A549 (cell line): ENCODE measurements around the gene MIEF1.

Experiments
- CHD2 ChIP-seq: fragments of 150-350 bp; IDR thresholded peaks from 2 replicates; pipeline ENCODE4 v1.6.1; 2014; ENCODE audit warnings: low read length; ENCODE audit not compliant: partially characterized antibody
- EP300 ChIP-seq, 2 experiments: fragments of >200 bp; sonication (Bioruptor Twin); formaldehyde crosslinking; IDR thresholded peaks; 2 replicates in 1 of 2; 3 replicates in 1 of 2; pipeline ENCODE4 v1.6.1; 2016 to 2017
- HOXA7 ChIP-seq: fragments of 250-450 bp; sonication (Bioruptor Pico); IDR thresholded peaks from 2 replicates; pipeline ENCODE4 v1.5.0; 2020; ENCODE audit warnings: mild to moderate bottlenecking, moderate library complexity
- MAFK ChIP-seq: fragments of 450-650 bp; IDR thresholded peaks from 2 replicates; pipeline ENCODE4 v1.6.1; 2014; ENCODE audit not compliant: partially characterized antibody
- NFE2L2 ChIP-seq: fragments of 150-350 bp; conservative IDR thresholded peaks from 2 replicates; pipeline ENCODE4 v1.6.1; 2014; ENCODE audit warnings: low read length
- POLR2A ChIP-seq: IDR thresholded peaks from 2 replicates; pipeline ENCODE4 v1.6.1; 2012; ENCODE audit warnings: mild to moderate bottlenecking, low read length
- RAD21 ChIP-seq, 2 experiments: fragments of >200 bp in 1 of 2; sonication (Bioruptor Twin) in 1 of 2; formaldehyde crosslinking in 1 of 2; IDR thresholded peaks in 1 of 2; conservative IDR thresholded peaks in 1 of 2; 2 replicates in 1 of 2; 3 replicates in 1 of 2; pipeline ENCODE4 v1.6.1; 2012 to 2018; ENCODE audit warnings: inconsistent platforms in 1 of 2
- RNF2 ChIP-seq: fragments of 200-600 bp; sonication (generic); IDR thresholded peaks from 2 replicates; pipeline ENCODE4 v1.6.1; 2016; ENCODE audit warnings: low read depth, mild to moderate bottlenecking, antibody characterized with exemption, moderate library complexity, borderline replicate concordance
- ZNF302 ChIP-seq: fragments of 250-450 bp; sonication (Bioruptor Pico); IDR thresholded peaks from 2 replicates; pipeline ENCODE4 v1.9.0; 2021; ENCODE audit warnings: inconsistent platforms, mild to moderate bottlenecking, moderate library complexity
- TF ChIP-seq, protein P1 (sequence below): fragments of >200 bp; sonication (Bioruptor Twin); formaldehyde crosslinking; IDR thresholded peaks from 3 replicates; pipeline ENCODE4 v1.5.1; 2016
- TF ChIP-seq, protein P2 (sequence below): fragments of 450-650 bp; IDR thresholded peaks from 2 replicates; pipeline ENCODE4 v1.6.1; 2014; ENCODE audit warnings: antibody characterized with exemption

DNA sequence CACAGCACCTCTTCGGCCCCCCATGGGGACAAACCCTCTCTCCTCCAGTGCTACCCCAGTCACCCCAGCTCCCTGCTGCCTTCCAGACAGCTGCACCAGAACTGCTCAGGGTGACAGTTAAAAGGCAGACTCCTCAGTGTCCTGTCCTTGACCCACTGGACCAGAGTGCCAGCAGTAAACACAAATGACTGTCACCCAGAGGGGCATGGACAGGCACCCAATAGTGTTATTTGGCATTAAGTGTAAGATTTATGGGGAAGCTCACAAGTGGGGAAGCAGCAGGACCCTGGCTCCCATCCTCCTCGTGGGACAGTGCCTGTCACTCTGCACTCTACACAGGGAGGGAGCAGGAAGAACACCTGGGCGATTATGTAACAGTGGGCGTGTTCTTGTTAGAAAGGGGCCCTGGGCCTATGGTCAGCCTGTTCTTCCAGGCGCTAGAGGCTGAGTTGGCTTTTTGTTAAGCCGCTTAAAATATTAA, 25.4 kb downstream of the MIEF1 start:
- TF ChIP-seq CHD2 (no peak), POLR2A (no peak), RNF2 (no peak), RAD21 (conservative IDR thresholded peaks at IDR 0.05 in 1 of 2, IDR thresholded peaks at IDR 0.05 in 1 of 2) (no peak), EP300 (IDR thresholded peaks at IDR 0.05) (no peak), HOXA7 (CRISPR knock-in tag) (no peak), MAFK (no peak), NFE2L2 (no peak), ZNF302 (CRISPR knock-in tag) (no peak)
- TF ChIP-seq, protein P1, sequence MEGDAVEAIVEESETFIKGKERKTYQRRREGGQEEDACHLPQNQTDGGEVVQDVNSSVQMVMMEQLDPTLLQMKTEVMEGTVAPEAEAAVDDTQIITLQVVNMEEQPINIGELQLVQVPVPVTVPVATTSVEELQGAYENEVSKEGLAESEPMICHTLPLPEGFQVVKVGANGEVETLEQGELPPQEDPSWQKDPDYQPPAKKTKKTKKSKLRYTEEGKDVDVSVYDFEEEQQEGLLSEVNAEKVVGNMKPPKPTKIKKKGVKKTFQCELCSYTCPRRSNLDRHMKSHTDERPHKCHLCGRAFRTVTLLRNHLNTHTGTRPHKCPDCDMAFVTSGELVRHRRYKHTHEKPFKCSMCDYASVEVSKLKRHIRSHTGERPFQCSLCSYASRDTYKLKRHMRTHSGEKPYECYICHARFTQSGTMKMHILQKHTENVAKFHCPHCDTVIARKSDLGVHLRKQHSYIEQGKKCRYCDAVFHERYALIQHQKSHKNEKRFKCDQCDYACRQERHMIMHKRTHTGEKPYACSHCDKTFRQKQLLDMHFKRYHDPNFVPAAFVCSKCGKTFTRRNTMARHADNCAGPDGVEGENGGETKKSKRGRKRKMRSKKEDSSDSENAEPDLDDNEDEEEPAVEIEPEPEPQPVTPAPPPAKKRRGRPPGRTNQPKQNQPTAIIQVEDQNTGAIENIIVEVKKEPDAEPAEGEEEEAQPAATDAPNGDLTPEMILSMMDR: no peak
- TF ChIP-seq, protein P2, sequence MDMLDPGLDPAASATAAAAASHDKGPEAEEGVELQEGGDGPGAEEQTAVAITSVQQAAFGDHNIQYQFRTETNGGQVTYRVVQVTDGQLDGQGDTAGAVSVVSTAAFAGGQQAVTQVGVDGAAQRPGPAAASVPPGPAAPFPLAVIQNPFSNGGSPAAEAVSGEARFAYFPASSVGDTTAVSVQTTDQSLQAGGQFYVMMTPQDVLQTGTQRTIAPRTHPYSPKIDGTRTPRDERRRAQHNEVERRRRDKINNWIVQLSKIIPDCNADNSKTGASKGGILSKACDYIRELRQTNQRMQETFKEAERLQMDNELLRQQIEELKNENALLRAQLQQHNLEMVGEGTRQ: no peak
